CD14-positive monocyte (primary cell): ENCODE data around the gene CMTM8. TPM values are rescaled to one million over a fixed set of nuclear protein-coding genes. Genes with fewer than 3 reads are reported as not detected.

Source experiments
- DNase-seq, 3 donors: peaks; one replicate each; pipeline ENCODE4 v3.0.0-alpha.2; 2011 to 2022
- H2AFZ ChIP-seq: 2 replicates; pipeline ENCODE4 v1.6.0; 2012; ENCODE audit warnings: mild to moderate bottlenecking, low read depth, low read length, inconsistent platforms; ENCODE audit not compliant: insufficient read depth, poor library complexity, severe bottlenecking
- H3K27ac ChIP-seq, 2 donors: 1 replicate in 1 of 2; 2 replicates in 1 of 2; pipeline ENCODE4 v1.5.1; 2012 to 2013; ENCODE audit warnings: low read length in 2 of 2, control low read depth in 1 of 2, inconsistent platforms in 1 of 2, low read depth in 1 of 2, mild to moderate bottlenecking in 1 of 2
- H3K27me3 ChIP-seq, 2 donors: one replicate each; pipeline versions ENCODE4 v1.6.0 to v1.6.1; 2011 to 2013; ENCODE audit warnings: low read length in 2 of 2; ENCODE audit not compliant: control insufficient read depth in 2 of 2, insufficient read depth in 2 of 2
- H3K36me3 ChIP-seq, 2 donors: replicated peaks in 1 of 2; 1 replicate in 1 of 2; 2 replicates in 1 of 2; pipeline versions ENCODE4 v1.5.1 to v1.6.1; 2012 to 2013; ENCODE audit warnings: low read length in 2 of 2, control low read depth in 1 of 2, inconsistent platforms in 1 of 2, mild to moderate bottlenecking in 1 of 2; ENCODE audit not compliant: insufficient read depth in 2 of 2, control insufficient read depth in 1 of 2
- H3K4me1 ChIP-seq, 2 donors: 1 replicate in 1 of 2; 2 replicates in 1 of 2; pipeline versions ENCODE4 v1.5.1 to v1.6.1; 2012 to 2013; ENCODE audit warnings: low read length in 2 of 2, control low read depth in 1 of 2, inconsistent platforms in 1 of 2, mild to moderate bottlenecking in 1 of 2, moderate library complexity in 1 of 2; ENCODE audit not compliant: insufficient read depth in 2 of 2, control insufficient read depth in 1 of 2
- H3K4me2 ChIP-seq: replicated peaks from 2 replicates; pipeline ENCODE3; 2012; ENCODE audit warnings: low read length, moderate library complexity, mild to moderate bottlenecking; ENCODE audit not compliant: poor library complexity, severe bottlenecking; ENCODE audit errors: extremely low read depth
- H3K4me3 ChIP-seq, 3 experiments: fragments of 200-600 bp in 1 of 3; sonication (generic) in 1 of 3; replicated peaks in 1 of 3; 1 replicate in 2 of 3; 2 replicates in 1 of 3; pipeline ENCODE4 v1.5.1; 2011 to 2013; ENCODE audit warnings: low read length in 3 of 3, mild to moderate bottlenecking in 3 of 3, control low read depth in 2 of 3, low read depth in 2 of 3, inconsistent platforms in 1 of 3, moderate library complexity in 1 of 3
- H3K79me2 ChIP-seq: 2 replicates; pipeline ENCODE4 v1.6.0; 2012; ENCODE audit warnings: mild to moderate bottlenecking, control low read depth, inconsistent platforms, low read length, moderate library complexity; ENCODE audit not compliant: insufficient read depth
- H3K9ac ChIP-seq: 2 replicates; pipeline ENCODE4 v1.6.0; 2017; ENCODE audit warnings: low read length, mild to moderate bottlenecking; ENCODE audit not compliant: insufficient read depth, poor library complexity, severe bottlenecking
- H3K9me3 ChIP-seq, 2 donors: replicated peaks in 1 of 2; 1 replicate in 1 of 2; 2 replicates in 1 of 2; pipeline versions ENCODE4 v1.5.1 to v1.6.1; 2012 to 2013; ENCODE audit warnings: low read length in 2 of 2, control low read depth in 1 of 2; ENCODE audit not compliant: control insufficient read depth in 1 of 2, insufficient read depth in 1 of 2
- H4K20me1 ChIP-seq: 2 replicates; pipeline ENCODE4 v1.6.0; 2012; ENCODE audit warnings: mild to moderate bottlenecking, low read length, control low read depth, moderate library complexity; ENCODE audit not compliant: insufficient read depth
- H3K27ac Mint-ChIP-seq, 7 donors: one replicate each; pipeline ENCODE4 v1.8.0; 2020; ENCODE audit warnings: mild to moderate bottlenecking in 7 of 7, mixed read lengths in 7 of 7, moderate library complexity in 6 of 7, inconsistent platforms in 2 of 7
- H3K27me3 Mint-ChIP-seq, 3 donors: one replicate each; pipeline ENCODE4 v1.8.0; 2021 to 2022; ENCODE audit warnings: low read depth in 3 of 3, mild to moderate bottlenecking in 3 of 3, mixed read lengths in 3 of 3, moderate library complexity in 3 of 3, inconsistent platforms in 1 of 3
- H3K36me3 Mint-ChIP-seq, 2 donors: one replicate each; pipeline ENCODE4 v1.8.0; 2020; ENCODE audit warnings: mixed read lengths in 2 of 2, inconsistent platforms in 1 of 2, mild to moderate bottlenecking in 1 of 2
- H3K4me1 Mint-ChIP-seq: one replicate; pipeline ENCODE4 v1.8.0; 2020; ENCODE audit warnings: mild to moderate bottlenecking, mixed read lengths
- H3K4me3 Mint-ChIP-seq, 2 donors: one replicate each; pipeline ENCODE4 v1.8.0; 2020; ENCODE audit warnings: mild to moderate bottlenecking in 2 of 2, mixed read lengths in 2 of 2, moderate library complexity in 1 of 2
- H3K9me3 Mint-ChIP-seq, 7 donors: one replicate each; pipeline ENCODE4 v1.8.0; 2020 to 2022; ENCODE audit warnings: mixed read lengths in 7 of 7, mild to moderate bottlenecking in 6 of 7, moderate library complexity in 6 of 7, inconsistent platforms in 2 of 7
- WGBS: methylation state at CpG from one replicate; pipeline ENCODE4 v1.1.5; 2013; ENCODE audit warnings: missing lambda C conversion rate; ENCODE audit not compliant: insufficient coverage; 5-methylcytosine and 5-hydroxymethylcytosine counted together
- intact Hi-C, 2 donors: fragments of 100-400 bp; cut with micrococcal nuclease; formaldehyde crosslinking; loops; one replicate each; pipeline versions ENCODE4 v1.15.0 to v1.15.1; 2023
- polyA plus RNA-seq, 3 donors: library from polyadenylated mRNA; depleted of rRNA in 1 of 3; unstranded in 2 of 3; stranded (reverse) in 1 of 3; fragments of 300-500 nt in 2 of 3; fragments of >200 nt in 1 of 3; fragmentation: Illumina TruSeq in 2 of 3; gene quantifications; 1 replicate in 2 of 3; 2 replicates in 1 of 3; pipeline ENCODE4 v1.2.3, GENCODE V29; 2012 to 2021
- TF ChIP-seq, protein P1 (sequence below): fragments of 200-600 bp; IDR thresholded peaks from one replicate; pipeline ENCODE4 v1.8.0; 2022; ENCODE audit warnings: antibody characterized with exemption, mild to moderate bottlenecking

CMTM8 gene
- polyA plus RNA-seq, 3 donors: 0.46 to 2.5 (median 0.94) TPM

GRCh38 chr3:32307591-32307990, 69.1 kb downstream of the CMTM8 start:
- Histone ChIP-seq H3K4me3 (no peak overlapping the region), H3K4me1 (no peaks in the 10 kb centered on the region), H4K20me1 (no peaks in the 10 kb centered on the region), H3K9me3 (no peaks in the 10 kb centered on the region), H3K27me3 (no peaks in the 10 kb centered on the region), H3K27ac (no peak overlapping the region), H2AFZ (no peak overlapping the region), H3K79me2 (no peaks in the 10 kb centered on the region), H3K4me2 (no peak overlapping the region), H3K9ac (no peak overlapping the region), H3K36me3 (no peaks in the 10 kb centered on the region)
- intact Hi-C loops: loop anchor here in 1 of 2 donors (10.0 kb wide), 1 partner anchor 137 kb away; no protein-coding TSS in a partner anchor
- DNase-seq: no peak
- Mint-ChIP-seq H3K4me1 (peaks cover 2% of the 10 kb centered on the region), H3K9me3 (peaks cover 0 to 3% (median 0%) of the 10 kb centered on the region in 7 donors), H3K27me3 (peaks cover 0 to 6% (median 0%) of the 10 kb centered on the region in 3 donors), H3K4me3 (no peak overlapping the region), H3K36me3 (no peaks in the 10 kb centered on the region), H3K27ac (no peak overlapping the region)
- WGBS: 74% methylated on average over 2 of the region's 3 CpGs
- TF ChIP-seq, protein P1, sequence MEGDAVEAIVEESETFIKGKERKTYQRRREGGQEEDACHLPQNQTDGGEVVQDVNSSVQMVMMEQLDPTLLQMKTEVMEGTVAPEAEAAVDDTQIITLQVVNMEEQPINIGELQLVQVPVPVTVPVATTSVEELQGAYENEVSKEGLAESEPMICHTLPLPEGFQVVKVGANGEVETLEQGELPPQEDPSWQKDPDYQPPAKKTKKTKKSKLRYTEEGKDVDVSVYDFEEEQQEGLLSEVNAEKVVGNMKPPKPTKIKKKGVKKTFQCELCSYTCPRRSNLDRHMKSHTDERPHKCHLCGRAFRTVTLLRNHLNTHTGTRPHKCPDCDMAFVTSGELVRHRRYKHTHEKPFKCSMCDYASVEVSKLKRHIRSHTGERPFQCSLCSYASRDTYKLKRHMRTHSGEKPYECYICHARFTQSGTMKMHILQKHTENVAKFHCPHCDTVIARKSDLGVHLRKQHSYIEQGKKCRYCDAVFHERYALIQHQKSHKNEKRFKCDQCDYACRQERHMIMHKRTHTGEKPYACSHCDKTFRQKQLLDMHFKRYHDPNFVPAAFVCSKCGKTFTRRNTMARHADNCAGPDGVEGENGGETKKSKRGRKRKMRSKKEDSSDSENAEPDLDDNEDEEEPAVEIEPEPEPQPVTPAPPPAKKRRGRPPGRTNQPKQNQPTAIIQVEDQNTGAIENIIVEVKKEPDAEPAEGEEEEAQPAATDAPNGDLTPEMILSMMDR: no peak

DNA sequence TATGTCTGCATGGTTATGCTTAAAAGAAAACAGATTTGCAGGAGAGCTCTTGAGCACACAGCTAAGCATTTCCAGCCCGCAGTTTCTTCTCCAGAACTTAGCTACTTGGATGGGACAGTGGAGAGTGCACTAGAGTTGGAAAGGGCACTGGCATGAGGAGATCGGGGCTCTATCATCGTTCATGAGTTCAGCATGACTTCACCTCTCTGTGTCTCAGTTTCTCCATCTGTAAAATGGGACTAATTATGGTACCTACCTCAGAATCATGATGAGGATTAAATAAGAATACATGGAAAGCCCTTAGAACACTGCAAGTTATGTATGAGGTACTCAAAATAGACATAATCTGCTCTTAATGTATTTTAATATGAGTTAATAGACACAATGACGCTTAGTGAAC, 69.9 kb downstream of the CMTM8 start:
- Histone ChIP-seq H3K36me3 (no peaks in the 10 kb centered on the region), H3K9ac (no peak overlapping the region), H3K4me2 (no peak overlapping the region), H3K79me2 (no peaks in the 10 kb centered on the region), H3K4me3 (no peak overlapping the region), H3K27ac (no peak overlapping the region), H2AFZ (no peak overlapping the region), H3K9me3 (no peaks in the 10 kb centered on the region), H3K4me1 (no peaks in the 10 kb centered on the region), H4K20me1 (no peaks in the 10 kb centered on the region), H3K27me3 (no peaks in the 10 kb centered on the region)
- 100% methylated on average over 1 of the region's 4 CpGs for WGBS
- DNase-seq: no peak
- no peaks in the 10 kb centered on the region for H3K36me3 Mint-ChIP-seq
- H3K27ac Mint-ChIP-seq: no peak overlapping the region
- peaks cover 2% of the 10 kb centered on the region for H3K4me1 Mint-ChIP-seq
- TF ChIP-seq, protein P1: no peak
- peaks cover 0 to 3% (median 0%) of the 10 kb centered on the region in 7 donors for H3K9me3 Mint-ChIP-seq
- no peak overlapping the region for H3K4me3 Mint-ChIP-seq
- H3K27me3 Mint-ChIP-seq: peaks cover 0 to 7% (median 4%) of the 10 kb centered on the region in 3 donors
- intact Hi-C loops: loop anchor here in 1 of 2 donors (10.0 kb wide), 1 partner anchor 136 kb away; no protein-coding TSS in a partner anchor
